GM12892 (cell line): ENCODE measurements around the gene ANKRD34C. TPM values are rescaled to one million over a fixed set of nuclear protein-coding genes. Genes with fewer than 3 reads are reported as not detected.

Source experiments
- DNase-seq: peaks from one replicate; pipeline ENCODE4 v3.0.0; 2011; ENCODE audit not compliant: insufficient read length
- FAIRE-seq: peaks from 2 replicates; lab custom pipeline; 2011; peaks lifted over from hg19 to GRCh38; lab: Jason Lieb, UNC
- POLR2A ChIP-seq: IDR thresholded peaks from 2 replicates; pipeline ENCODE4 v1.6.1; 2011; ENCODE audit warnings: low read depth, low read length, control low read depth
- POLR2AphosphoS5 ChIP-seq: IDR thresholded peaks from 2 replicates; pipeline ENCODE4 v1.6.1; 2011; ENCODE audit warnings: low read depth, low read length, control low read depth
- TAF1 ChIP-seq: IDR thresholded peaks from 2 replicates; pipeline ENCODE4 v1.6.1; 2011; ENCODE audit warnings: low read depth, mild to moderate bottlenecking, control low read depth, low read length, borderline replicate concordance
- polyA plus RNA-seq: library from polyadenylated mRNA; unstranded; fragments of >200 nt; gene quantifications from one replicate; pipeline ENCODE4 v1.2.1, GENCODE V29; 2012; ENCODE audit warnings: missing spikeins, inconsistent platforms; ENCODE audit not compliant: missing spikeins

ANKRD34C gene
- not detected for polyA plus RNA-seq

GRCh38 chr15:79282371-79283251, at the start of gene ANKRD34C:
TSS of gene ANKRD34C (plus strand) at chr15:79282722. CDS start at chr15:79293285, 10,563 bp downstream.
- FAIRE-seq, result no peak
- DNase-seq, result no peak
- no peak for TF ChIP-seq POLR2A
- no peak for TF ChIP-seq TAF1
- TF ChIP-seq POLR2AphosphoS5, result no peak

- TF ChIP-seq TAF1, result no peak
- no peak for DNase-seq
- no peak for FAIRE-seq
Observed at GRCh38 chr15:79233236-79233635, 49.3 kb upstream of the ANKRD34C start.

- TF ChIP-seq POLR2AphosphoS5, result no peak
- TF ChIP-seq POLR2A, result no peak
- TF ChIP-seq TAF1, result no peak
- FAIRE-seq, result no peak
- no peak for DNase-seq
Observed at GRCh38 chr15:79240036-79240435, 42.5 kb upstream of the ANKRD34C start.

- DNase-seq, result no peak
- TF ChIP-seq POLR2AphosphoS5 (no peak), POLR2A (no peak)
- no peak for FAIRE-seq
Observed at GRCh38 chr15:79243723-79244122, 38.8 kb upstream of the ANKRD34C start.

GRCh38 chr15:79244876-79245275, 37.6 kb upstream of the ANKRD34C start:
- no peak for DNase-seq
- no peak for TF ChIP-seq POLR2AphosphoS5
- no peak for TF ChIP-seq TAF1
- no peak for TF ChIP-seq POLR2A
- no peak for FAIRE-seq

GRCh38 chr15:79248183-79248582, 34.3 kb upstream of the ANKRD34C start:
- FAIRE-seq, result no peak
- TF ChIP-seq POLR2AphosphoS5, result no peak
- no peak for DNase-seq

GRCh38 chr15:79257454-79257853, 25.1 kb upstream of the ANKRD34C start:
- TF ChIP-seq POLR2AphosphoS5, result no peak
- no peak for TF ChIP-seq TAF1
- no peak for TF ChIP-seq POLR2A
- FAIRE-seq (no peak), DNase-seq (no peak)

GRCh38 chr15:79261836-79262235, 20.7 kb upstream of the ANKRD34C start:
- no peak for TF ChIP-seq POLR2A
- TF ChIP-seq TAF1, result no peak
- no peak for TF ChIP-seq POLR2AphosphoS5
- DNase-seq, result no peak
- no peak for FAIRE-seq

GRCh38 chr15:79265167-79265566, 17.4 kb upstream of the ANKRD34C start:
- no peak for FAIRE-seq
- no peak for DNase-seq
- TF ChIP-seq POLR2AphosphoS5 (no peak), POLR2A (no peak), TAF1 (no peak)

- FAIRE-seq, result no peak
- DNase-seq, result no peak
- no peak for TF ChIP-seq POLR2AphosphoS5
- TF ChIP-seq POLR2A, result no peak
- TF ChIP-seq TAF1, result no peak
Observed at GRCh38 chr15:79265987-79266579, 16.4 kb upstream of the ANKRD34C start.

- TF ChIP-seq POLR2A (no peak), POLR2AphosphoS5 (no peak), TAF1 (no peak)
- DNase-seq (peak; percentile 45), FAIRE-seq (no peak)
Observed at GRCh38 chr15:79283252-79284048, 928 bp downstream of the ANKRD34C start.

- DNase-seq, result no peak
- no peak for FAIRE-seq
- no peak for TF ChIP-seq POLR2A
- no peak for TF ChIP-seq POLR2AphosphoS5
- TF ChIP-seq TAF1, result no peak
Observed at GRCh38 chr15:79290642-79291275, 8.2 kb downstream of the ANKRD34C start.
